Body of pancreas (tissue), 4 donors: ENCODE measurements around the gene ABHD8.

ENCODE experiments used
- POLR2A ChIP-seq, 3 donors: fragments of 450-650 bp; IDR thresholded peaks; one replicate each; pipeline ENCODE4 v1.6.1; 2016; ENCODE audit warnings: antibody characterized with exemption in 3 of 3, mild to moderate bottlenecking in 2 of 3
- TF ChIP-seq, protein P1 (sequence below), 7 experiments: fragments of 450-650 bp in 4 of 7; fragments of 200-600 bp in 3 of 7; sonication (generic) in 3 of 7; IDR thresholded peaks; one replicate each; pipeline ENCODE4 v1.5.1; 2016 to 2019; ENCODE audit warnings: antibody characterized with exemption in 7 of 7

DNA sequence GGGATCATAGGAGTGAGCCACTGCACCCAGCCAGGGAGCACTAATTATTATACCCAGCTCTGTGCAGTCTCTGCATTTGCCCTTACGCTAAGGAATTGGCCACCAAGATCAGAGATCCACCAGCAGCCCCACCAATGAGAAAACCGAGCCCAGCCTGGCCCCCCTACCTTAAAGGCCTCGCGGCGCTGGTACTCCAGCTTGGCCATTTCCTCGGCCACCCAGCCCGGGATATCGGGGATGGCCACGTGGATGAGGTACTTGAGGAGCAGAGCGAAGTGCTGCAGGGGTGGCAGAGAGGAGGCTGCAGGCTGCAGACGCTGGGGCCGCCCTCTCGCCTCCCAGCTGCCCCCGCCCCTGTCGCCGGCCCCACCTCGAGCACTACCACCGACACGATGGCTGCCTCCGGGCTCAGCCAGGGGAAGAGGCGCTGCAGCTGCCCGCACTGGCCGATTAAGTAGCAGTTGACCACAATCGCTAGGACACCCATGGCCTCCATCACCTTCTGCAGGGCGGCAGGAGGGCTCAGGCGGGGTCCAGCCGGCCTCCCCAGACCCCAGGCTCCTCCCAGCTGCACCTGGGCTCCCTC lies 23.9 kb upstream of the ABHD8 start:
- TF ChIP-seq POLR2A (IDR thresholded peaks at IDR 0.05): no peak
- TF ChIP-seq, protein P1, sequence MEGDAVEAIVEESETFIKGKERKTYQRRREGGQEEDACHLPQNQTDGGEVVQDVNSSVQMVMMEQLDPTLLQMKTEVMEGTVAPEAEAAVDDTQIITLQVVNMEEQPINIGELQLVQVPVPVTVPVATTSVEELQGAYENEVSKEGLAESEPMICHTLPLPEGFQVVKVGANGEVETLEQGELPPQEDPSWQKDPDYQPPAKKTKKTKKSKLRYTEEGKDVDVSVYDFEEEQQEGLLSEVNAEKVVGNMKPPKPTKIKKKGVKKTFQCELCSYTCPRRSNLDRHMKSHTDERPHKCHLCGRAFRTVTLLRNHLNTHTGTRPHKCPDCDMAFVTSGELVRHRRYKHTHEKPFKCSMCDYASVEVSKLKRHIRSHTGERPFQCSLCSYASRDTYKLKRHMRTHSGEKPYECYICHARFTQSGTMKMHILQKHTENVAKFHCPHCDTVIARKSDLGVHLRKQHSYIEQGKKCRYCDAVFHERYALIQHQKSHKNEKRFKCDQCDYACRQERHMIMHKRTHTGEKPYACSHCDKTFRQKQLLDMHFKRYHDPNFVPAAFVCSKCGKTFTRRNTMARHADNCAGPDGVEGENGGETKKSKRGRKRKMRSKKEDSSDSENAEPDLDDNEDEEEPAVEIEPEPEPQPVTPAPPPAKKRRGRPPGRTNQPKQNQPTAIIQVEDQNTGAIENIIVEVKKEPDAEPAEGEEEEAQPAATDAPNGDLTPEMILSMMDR (IDR thresholded peaks at IDR 0.05): no peak
